Fibroblast of upper back skin (primary cell): ENCODE data around the gene CPO.
"Not testable (repeated sequence)": the region's sequence is repeated elsewhere in the genome, so short reads cannot be mapped to it uniquely, and the experiment has no call there.

Experiments
- DNase-seq: peaks from one replicate; pipeline ENCODE4 v3.0.0-alpha.2; 2013

The CPO gene, protein sequence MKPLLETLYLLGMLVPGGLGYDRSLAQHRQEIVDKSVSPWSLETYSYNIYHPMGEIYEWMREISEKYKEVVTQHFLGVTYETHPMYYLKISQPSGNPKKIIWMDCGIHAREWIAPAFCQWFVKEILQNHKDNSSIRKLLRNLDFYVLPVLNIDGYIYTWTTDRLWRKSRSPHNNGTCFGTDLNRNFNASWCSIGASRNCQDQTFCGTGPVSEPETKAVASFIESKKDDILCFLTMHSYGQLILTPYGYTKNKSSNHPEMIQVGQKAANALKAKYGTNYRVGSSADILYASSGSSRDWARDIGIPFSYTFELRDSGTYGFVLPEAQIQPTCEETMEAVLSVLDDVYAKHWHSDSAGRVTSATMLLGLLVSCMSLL

DNA sequence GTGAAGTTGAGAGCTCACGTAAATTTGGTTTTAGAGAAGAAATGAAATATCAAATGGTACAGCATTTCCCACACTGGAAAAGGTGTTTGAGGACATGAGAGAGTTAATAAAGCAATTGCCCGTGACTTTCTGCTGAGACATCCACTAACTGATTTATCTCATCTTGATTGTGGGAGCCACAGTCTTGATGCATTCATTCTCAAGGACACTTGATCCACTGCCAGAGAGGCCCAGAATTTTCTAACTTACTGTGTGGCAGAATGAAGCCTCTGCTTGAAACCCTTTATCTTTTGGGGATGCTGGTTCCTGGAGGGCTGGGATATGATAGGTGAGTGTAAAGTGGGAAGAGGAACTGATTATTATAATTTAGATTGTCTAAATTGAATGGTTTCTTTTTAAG, at the start of gene CPO:
Gene CPO (plus strand): TSS at position 179 of the 400 bp plus-strand sequence. CDS start 82 bp downstream, at position 261.
- DNase-seq, result no peak

DNA sequence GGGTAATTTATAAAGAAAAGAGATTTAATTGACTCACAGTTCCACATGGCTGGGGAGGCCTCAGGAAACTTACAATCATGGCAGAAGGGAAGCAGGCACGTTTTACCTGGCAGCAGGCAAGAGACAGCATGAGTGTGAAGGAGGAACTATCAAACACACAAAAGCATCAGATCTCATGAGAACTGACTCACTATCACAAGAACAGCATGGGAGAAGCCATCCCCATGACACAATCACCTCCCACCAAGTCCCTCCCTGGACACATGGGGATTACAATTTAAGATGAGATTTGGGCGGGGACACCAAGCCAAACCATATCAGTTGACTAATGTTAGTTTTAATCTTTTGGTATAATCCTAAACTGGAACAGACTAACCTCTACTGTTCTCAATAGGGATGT, 49.1 kb upstream of the CPO start:
- DNase-seq, result no peak

DNA sequence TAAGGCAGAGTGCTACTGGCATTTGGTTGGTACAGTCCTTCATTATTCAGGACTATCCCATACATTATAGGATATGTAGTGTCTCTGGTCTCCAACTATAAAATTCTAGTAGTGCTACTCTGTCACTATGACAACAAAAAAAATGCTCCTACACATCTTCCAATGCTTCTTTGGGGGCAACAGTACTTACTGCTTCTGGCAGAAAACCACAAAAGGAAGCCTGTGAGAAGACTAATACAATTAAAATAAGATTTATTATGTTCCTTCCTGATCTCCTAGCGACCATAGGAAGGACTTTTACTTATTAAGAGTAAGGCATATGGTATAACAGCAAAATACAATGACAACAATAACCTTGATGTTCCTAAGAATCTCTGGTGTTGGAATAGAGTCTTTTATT, 48.4 kb upstream of the CPO start:
- no peak for DNase-seq

DNA sequence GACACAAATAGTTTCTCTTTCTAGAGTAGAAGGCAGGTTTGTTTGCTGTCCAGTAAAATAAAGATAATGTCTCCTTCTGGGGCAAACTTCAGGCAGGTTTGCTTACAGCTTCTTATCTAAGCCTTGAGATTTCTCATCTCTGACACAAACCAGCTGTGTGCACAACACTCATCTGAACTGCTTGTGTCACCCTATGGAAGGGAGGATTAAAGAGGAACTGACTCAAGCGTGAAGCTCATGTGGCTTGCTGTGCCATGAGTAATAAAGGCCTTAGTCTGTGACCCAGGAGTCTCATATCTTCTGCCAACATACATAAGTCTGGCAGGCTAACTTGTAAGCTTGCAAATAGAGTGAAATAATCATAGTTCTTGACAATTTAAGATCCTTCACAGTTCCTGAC, 24.2 kb upstream of the CPO start:
- peak; percentile 87 for DNase-seq

DNA sequence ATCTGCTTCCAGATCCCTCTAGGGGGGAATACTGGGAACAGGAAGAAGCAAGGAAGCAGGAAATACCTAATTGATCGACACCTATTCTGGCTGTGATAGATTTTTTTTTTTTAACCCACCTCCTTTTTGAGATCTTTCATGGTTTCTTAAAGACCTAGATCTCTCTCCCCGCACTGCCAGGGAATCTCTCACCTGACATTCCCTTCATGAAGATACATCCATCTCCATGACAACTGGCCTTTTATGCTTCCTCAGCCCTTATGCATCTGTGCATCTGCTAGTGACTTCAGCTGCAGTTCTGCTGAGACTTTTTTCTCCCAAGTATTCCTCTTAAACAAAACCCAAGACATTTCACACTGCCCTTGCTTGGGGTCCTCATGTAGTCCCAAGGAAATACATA, 21.1 kb upstream of the CPO start:
- DNase-seq, result no peak

DNA sequence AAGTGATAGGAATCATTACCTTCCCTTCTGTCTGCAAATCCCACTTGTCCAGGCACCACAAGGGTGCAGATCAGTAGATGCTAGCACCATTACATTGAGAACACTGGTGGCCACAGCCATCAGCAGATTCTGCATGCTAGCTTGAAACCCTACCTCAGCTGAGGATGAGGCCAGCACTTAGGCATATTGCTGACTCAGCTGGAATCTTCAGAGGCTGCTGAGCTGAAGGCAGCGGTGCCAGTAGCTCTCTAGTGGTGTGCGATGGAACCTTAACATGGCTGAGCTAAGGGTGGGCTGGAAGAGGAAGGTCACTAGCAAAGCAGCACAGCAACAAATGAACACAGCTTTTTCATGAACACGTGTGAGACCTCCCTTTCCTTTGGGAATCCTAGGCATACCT, 19.0 kb upstream of the CPO start:
- no peak for DNase-seq

DNA sequence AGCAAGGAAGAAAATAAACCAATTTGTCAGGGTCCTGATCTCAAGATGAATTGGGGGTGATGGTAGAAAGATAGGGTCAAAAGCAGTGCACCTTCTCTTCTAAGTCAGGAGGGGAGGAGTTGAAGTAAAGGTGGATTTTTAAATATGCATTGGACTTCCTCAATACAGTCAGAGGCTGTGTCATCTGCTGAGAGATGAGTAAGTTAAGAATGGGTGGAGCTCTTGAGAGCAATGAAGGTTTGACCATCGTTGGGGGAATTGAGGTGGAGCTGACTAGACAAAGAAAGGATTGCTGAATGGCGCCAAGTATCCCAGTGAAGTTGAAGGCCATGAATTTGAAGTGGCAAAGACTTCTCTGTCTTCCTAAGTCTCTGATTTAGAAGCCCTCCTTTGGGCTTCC, 18.4 kb upstream of the CPO start:
- DNase-seq, result no peak

DNA sequence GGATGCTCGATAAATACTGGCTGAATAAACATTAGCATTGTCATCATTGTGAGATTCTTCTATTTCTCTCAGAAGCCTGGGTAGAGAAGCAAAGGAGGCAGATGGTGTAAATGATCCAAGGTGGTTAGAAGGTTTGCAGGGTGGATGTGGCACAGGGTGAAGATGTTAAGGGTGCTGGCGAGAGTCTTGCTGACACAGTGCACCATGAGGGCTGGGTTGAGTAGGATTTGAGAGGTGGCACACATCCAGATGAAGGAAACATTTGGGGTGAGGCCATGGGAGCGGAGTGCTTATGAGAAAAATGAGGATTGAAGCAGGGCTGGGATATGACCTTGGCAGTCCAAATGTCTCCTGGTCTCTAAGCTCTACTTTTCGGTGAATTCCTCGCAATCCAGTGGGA, 17.8 kb upstream of the CPO start:
- DNase-seq, result no peak

DNA sequence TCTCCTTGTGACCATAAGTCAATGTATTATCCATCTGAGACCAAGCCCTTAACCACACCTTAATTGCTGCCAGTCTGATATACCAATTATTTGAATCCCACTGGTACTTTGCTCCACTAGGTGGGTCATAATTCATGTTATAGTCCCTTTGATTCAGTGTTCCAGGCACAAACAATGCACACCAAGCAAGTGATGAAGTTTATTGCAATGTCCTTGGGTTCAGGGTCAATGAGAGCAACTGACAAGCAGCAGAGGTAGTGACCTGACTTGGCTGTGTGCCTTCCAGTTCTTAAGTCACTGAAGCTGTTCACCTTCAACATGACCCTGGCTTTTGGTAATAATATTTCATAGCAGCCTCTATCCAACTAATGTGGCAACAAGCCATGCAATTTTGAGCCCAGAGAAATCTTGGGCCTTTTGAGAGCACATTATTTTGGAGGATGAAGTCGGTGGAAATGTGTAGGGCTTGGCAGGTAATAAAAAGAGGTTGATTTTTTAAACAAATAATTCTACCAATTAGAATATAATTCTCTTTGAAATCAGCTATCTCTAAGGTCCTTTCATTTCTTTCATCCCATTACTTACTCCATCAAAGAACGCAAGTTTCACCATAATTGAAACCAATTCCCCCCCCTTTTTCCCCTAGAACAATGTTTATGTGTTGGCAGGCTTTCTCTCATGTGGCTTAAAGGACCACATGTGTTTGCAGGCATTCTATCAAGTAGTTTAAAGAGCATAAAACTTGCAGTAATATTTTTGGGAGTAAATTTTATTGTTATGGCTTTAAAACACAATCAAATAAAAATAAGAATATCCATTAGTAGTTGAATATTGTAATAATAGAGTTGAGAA, 3.1 kb upstream of the CPO start:
- DNase-seq, result peak; percentile 7

DNA sequence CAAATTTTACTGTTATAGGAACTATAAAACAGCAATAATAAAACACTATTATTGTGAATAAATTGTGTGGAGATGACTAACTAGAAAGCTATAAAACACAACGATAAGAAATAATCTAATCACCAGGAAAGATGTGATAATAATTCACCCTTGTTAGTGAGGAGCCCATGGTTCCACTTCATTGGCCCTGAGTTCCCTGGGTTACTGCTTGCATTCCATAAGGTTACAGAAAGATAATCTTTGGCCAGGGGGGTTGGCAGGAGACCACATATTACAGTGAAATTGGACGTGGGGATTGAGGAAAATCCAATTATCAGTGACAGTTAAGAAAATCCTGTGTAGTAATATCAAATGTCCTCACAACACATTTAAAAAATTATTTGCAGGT, 2.5 kb upstream of the CPO start:
- no peak for DNase-seq

DNA sequence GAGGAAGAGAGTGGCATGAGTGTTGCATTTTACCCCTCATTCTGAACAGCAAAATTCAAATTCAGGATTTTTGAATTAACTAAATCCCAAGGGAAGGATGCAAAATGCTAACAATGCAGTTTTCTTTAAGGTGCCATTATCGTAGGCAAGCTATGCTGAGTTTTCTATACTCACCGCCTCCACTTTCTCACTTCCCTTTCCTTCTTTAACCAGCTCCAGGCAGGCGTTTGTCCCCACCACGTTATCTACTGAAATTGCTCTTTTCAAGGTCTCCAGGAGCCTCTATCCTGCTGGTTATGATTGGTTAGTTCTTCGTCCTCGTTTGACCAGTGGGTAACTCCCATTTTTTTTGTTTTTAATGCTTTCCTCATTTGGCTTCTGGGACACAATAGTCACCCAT, 1.8 kb upstream of the CPO start:
- DNase-seq, result no peak

DNA sequence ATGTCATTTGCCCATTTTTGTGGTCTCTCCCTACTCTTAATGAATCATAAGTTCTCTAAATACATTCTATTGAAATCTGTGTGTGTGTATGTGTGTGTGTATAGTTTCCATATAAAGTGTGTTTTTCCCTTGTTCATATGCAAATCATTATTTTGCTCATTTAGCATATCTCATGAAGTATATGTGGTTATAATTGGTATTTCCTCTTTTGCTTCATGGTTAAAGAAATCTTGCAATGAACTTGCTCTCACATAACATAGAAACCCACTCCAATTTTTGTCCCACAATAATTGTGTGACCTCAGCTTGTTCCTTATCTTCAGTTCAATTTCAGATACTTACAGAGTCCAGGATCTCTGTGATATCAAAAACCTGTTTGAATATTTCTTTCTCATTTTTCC, 1.2 kb downstream of the CPO start:
- no peak for DNase-seq

DNA sequence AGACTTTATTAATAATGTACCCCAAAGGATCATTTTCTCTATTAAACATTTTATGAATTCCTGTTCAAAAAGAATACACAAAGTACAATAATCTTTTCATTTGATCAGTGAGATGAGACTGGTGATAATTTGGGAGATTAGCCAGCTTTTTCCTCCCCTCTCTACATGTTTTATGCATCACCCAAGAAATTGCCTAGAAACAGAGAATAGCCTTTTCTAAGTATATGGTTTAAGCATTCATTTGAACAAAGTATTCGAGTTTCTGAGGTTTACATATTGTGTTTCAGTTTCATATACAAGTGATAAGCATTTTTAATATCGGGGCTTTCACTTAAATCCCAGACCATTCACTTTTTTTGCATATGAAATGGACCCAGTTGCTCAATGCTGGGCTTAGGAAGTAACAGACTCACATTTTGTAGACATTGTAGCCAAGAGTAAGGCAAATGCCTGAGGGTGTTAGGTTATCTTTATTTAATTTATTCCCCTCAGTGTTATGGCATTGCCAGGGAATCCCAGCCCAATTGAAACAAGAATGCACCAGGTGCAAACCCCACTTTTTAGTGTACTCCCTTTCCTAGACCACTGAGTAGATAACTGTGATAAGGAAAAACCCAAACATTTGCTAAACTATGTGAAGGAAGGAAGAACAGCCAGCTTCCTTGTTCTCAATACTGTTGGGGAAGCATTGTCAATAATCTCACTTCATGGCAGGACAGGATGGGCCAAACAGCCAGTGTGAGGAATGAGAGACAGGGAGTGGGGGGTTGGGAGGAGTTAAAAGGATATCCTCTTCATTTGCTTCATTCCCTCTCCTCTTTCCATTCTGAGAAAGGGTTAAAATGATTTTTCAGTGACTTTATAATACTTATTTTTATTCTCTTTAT, 3.5 kb downstream of the CPO start:
- DNase-seq, result no peak

DNA sequence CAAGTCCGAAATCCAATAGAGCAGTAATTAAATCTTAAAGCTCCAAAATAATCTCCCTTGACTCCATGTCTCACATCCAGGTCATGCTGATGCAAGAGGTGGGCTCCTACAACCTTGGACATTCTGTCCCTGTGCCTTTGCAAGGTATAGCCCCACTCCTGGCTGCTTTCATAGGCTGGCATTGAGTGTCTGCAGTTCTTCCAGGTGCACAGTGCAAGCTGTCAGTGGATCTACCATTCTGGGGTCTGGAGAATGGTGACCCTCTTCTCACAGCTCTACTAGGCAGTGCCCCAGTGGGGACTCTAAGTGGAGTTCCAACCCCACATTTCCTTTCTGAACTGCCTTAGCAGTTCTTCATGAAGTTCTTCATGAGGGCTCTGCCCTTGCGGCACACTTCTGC, 14.1 kb downstream of the CPO start:
- not testable (repeated sequence) for DNase-seq

DNA sequence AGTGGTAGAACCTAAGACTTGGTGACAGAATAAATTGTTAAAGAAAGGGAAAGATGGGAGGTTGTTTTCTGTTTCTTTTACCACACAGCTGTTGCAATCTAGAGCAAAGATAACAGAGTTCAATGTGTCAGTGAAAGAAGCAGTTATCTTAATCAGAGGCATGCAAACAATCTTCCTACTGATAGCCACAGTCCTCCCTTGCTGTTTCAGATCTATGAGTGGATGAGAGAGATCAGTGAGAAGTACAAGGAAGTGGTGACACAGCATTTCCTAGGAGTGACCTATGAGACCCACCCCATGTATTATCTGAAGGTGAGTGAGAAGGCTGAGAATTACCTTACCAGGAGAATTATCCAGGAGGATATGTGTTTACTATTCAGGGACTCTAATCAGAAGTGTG, 15.9 kb downstream of the CPO start:
- DNase-seq, result no peak

DNA sequence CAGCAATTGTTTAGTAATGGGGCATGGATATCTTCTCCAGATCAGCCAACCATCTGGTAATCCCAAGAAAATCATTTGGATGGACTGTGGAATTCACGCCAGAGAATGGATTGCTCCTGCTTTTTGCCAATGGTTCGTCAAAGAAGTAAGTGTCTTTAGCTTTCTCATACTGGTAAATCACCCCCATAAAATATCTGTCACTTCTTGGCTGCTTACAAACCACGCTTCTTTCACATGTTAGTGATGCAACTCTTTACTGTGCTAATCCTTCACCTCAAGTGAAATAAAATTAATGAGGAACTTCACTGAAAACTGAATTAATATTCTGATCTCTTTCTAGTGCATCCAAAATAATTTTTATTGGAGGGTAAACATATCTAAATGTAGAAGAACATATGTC, 18.9 kb downstream of the CPO start:
- no peak for DNase-seq

DNA sequence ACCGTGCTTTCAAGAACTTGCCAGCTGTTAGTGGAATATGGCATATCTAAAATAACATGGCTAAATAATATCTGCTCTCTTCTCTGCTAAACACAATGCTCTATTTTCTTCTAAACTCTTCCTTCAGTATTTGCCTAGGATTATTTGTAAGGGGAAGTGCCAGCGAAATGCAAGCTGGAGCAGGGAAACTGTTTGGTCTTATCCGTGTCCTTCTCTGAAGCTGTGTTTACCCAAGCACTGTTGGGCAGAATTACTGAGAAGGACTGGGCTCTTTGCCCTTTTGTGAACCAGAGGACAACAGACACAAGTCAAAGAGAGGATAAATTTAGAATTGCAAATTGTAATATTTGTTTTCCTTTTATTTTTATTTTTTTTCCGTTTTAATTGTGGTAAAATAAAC, 23.6 kb downstream of the CPO start:
- DNase-seq, result no peak

DNA sequence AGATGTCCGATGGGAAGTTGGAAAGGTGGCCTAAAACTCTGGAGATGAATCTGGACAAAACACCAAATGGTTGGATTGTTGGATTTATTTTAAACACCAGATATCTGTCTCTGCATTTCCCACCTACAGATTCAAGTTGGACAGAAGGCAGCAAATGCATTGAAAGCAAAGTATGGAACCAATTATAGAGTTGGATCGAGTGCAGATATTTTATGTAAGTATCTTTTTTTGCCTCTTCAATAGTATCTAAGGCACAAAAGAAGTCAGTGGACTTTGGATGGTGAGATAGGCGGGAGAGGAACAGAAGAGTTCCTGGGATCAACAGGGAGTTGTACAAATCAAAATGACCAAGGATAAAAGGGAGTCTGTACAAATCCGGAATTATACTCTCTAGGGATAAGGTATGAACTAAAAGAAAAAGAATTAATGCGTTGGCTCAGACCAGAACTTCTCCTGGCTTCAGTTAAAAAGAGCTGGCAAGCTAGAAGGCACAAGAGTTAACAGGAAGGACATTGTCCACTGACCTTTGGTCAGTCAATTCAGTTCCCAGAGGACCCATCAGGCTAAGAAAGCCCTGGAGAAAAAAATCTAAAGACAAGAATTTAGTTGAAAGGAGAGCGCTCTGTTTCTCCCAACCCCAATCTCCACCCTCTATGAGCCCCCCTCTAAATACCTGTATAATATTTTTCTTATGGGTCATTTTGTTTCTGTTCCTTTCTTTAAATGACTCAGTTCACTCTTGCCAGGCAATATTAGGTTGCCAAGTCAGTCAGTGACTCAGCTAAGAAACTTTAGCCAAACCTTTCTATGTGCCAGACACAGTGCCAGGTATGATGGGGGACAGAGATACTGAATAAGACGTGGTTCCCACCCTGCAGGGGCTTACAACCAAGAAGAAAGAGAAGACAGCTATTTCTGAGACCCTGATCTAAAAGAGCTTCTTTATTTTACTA, 29.1 kb downstream of the CPO start:
- peak; percentile 43 for DNase-seq

DNA sequence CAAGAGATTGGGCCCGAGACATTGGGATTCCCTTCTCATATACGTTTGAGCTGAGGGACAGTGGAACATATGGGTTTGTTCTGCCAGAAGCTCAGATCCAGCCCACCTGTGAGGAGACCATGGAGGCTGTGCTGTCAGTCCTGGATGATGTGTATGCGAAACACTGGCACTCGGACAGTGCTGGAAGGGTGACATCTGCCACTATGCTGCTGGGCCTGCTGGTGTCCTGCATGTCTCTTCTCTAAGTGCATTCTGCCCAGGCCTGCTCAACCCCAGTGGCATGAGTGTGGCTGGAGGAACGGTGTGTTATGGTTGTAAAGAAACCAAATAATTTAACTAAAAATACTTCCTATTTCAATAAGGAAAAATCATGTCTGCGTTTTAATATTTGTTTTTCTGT, 29.9 kb downstream of the CPO start:
- DNase-seq, result no peak

DNA sequence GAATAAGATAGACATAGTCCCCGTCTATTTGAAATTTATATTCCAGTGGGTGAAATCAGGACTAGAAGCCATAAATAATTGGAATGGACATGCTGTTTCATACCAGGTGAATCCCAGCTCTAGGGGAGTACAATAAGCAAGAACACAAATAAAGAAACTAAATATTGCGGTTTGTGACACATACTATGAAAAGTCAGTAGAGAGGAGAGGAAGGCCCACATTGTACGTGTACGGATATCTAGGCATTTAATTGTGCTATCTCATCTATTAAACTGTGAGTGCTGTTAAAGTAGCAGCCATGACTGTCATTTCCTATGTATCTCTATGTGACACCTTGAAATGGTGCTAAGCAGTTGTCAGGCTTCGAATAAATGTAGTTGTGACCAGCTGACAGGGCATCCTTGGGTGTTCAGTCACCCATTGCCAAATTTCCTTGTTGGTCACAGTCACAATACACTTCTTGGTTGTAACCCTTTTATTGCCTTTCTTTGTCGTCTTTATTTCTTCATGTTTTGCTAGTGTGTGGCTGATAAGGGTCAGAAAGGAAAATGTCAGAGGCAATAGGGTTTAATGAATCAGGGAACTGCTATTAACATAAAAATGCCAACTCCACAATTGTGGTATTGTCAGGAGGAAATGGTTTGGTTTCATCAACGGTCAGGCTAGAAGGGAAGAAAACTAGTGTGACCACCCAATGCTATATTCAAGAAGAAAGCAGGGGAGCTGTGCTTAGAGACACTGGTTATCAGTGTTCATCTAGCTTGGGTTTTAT, 31.5 kb downstream of the CPO start:
- DNase-seq, result no peak

DNA sequence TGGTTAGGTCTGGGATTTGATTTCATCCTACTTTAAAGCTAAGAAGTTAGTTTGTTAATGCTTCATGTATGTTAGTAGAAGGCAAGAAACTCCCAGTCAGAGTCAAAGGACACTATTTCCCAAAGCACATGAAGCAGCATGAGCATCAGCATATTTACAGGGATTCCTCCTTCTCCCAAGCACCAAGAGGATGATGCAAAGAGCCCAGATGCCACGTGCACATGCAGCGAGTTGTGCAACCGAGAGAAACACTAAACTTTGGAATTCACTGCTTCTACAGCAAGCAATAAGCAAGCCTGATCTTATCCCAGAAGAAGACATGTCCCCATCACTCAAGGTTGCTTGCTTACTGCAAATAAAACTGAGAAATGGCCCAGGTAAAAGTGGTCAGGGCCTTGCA, 32.5 kb downstream of the CPO start:
- peak; percentile 66 for DNase-seq
